H9 (cell line): ENCODE results near the gene COQ7. TPM values are rescaled to one million over a fixed set of nuclear protein-coding genes. Genes with fewer than 3 reads are reported as not detected.

ENCODE experiments used
- DNase-seq: peaks from one replicate; pipeline ENCODE4 v3.0.0-alpha.2; 2017
- H2AFZ ChIP-seq: one replicate; pipeline ENCODE4 v1.6.1; 2013; ENCODE audit warnings: mild to moderate bottlenecking, low read length, control low read depth, moderate library complexity
- H2AK5ac ChIP-seq: 2 replicates; pipeline ENCODE4 v1.6.1; 2013; ENCODE audit warnings: low read length, control low read depth, mixed read lengths; ENCODE audit not compliant: insufficient read length
- H2BK120ac ChIP-seq: one replicate; pipeline ENCODE4 v1.6.1; 2013; ENCODE audit warnings: low read depth, mild to moderate bottlenecking, low read length, control low read depth, inconsistent platforms; ENCODE audit not compliant: poor library complexity, severe bottlenecking
- H2BK12ac ChIP-seq: 2 replicates; pipeline ENCODE4 v1.6.1; 2013; ENCODE audit warnings: low read length, control low read depth, mixed read lengths, low read depth; ENCODE audit not compliant: insufficient read length
- H2BK15ac ChIP-seq: 2 replicates; pipeline ENCODE4 v1.6.1; 2013; ENCODE audit warnings: low read depth, low read length, control low read depth
- H2BK20ac ChIP-seq: one replicate; pipeline ENCODE4 v1.6.1; 2013; ENCODE audit warnings: low read depth, mild to moderate bottlenecking, low read length, control low read depth, inconsistent platforms; ENCODE audit not compliant: poor library complexity, severe bottlenecking
- H2BK5ac ChIP-seq: 2 replicates; pipeline ENCODE4 v1.6.1; 2013; ENCODE audit warnings: low read length, control low read depth, mixed read lengths; ENCODE audit not compliant: insufficient read length
- H3K14ac ChIP-seq: 2 replicates; pipeline ENCODE4 v1.6.1; 2013; ENCODE audit warnings: low read length, control low read depth; ENCODE audit not compliant: insufficient read depth
- H3K18ac ChIP-seq: 2 replicates; pipeline ENCODE4 v1.6.1; 2013; ENCODE audit warnings: low read depth, mild to moderate bottlenecking, mixed read lengths, low read length, control low read depth; ENCODE audit not compliant: insufficient read length
- H3K23ac ChIP-seq: 2 replicates; pipeline ENCODE4 v1.6.1; 2013; ENCODE audit warnings: low read length, control low read depth, mixed read lengths, low read depth; ENCODE audit not compliant: insufficient read length
- H3K23me2 ChIP-seq: 2 replicates; pipeline ENCODE4 v1.6.1; 2013; ENCODE audit warnings: low read depth, mild to moderate bottlenecking, mixed read lengths, low read length, control low read depth; ENCODE audit not compliant: insufficient read length, poor library complexity, severe bottlenecking
- H3K27ac ChIP-seq: 2 replicates; pipeline ENCODE4 v1.5.1; 2013; ENCODE audit warnings: low read length, control low read depth, mixed read lengths, low read depth; ENCODE audit not compliant: insufficient read length
- H3K27me3 ChIP-seq: 2 replicates; pipeline ENCODE4 v1.6.1; 2013; ENCODE audit warnings: low read length, control low read depth, inconsistent platforms; ENCODE audit not compliant: insufficient read depth
- H3K4ac ChIP-seq: 2 replicates; pipeline ENCODE4 v1.6.1; 2013; ENCODE audit warnings: low read depth, mild to moderate bottlenecking, control low read depth, inconsistent platforms, low read length, moderate library complexity
- H3K4me1 ChIP-seq: 2 replicates; pipeline ENCODE4 v1.6.1; 2013; ENCODE audit warnings: low read length, control low read depth, inconsistent platforms; ENCODE audit not compliant: insufficient read depth
- H3K4me2 ChIP-seq: 2 replicates; pipeline ENCODE4 v1.6.1; 2013; ENCODE audit warnings: low read length, control low read depth, mixed read lengths; ENCODE audit not compliant: insufficient read length, insufficient read depth
- H3K56ac ChIP-seq: 2 replicates; pipeline ENCODE4 v1.6.1; 2013; ENCODE audit warnings: low read depth, mild to moderate bottlenecking, mixed read lengths, low read length, control low read depth; ENCODE audit not compliant: insufficient read length
- H3K79me1 ChIP-seq: 2 replicates; pipeline ENCODE4 v1.6.1; 2013; ENCODE audit warnings: low read depth, mild to moderate bottlenecking, moderate library complexity, low read length, control low read depth, inconsistent platforms; ENCODE audit not compliant: insufficient read depth, poor library complexity, severe bottlenecking
- H3K79me2 ChIP-seq: 2 replicates; pipeline ENCODE4 v1.6.1; 2013; ENCODE audit warnings: low read length, control low read depth, inconsistent platforms; ENCODE audit not compliant: insufficient read depth
- H3K9ac ChIP-seq: 2 replicates; pipeline ENCODE4 v1.6.1; 2013; ENCODE audit warnings: low read length, control low read depth, mixed read lengths; ENCODE audit not compliant: insufficient read length; ENCODE audit errors: extremely low read depth
- H3K9me3 ChIP-seq: one replicate; pipeline ENCODE4 v1.6.1; 2013; ENCODE audit warnings: low read depth, low read length, inconsistent platforms; ENCODE audit not compliant: control insufficient read depth
- H3T11ph ChIP-seq: one replicate; pipeline ENCODE4 v1.6.1; 2013; ENCODE audit warnings: mild to moderate bottlenecking, low read length, control low read depth, inconsistent platforms
- H4K20me1 ChIP-seq: one replicate; pipeline ENCODE4 v1.6.1; 2013; ENCODE audit not compliant: control insufficient read depth, insufficient read length, insufficient read depth
- H4K5ac ChIP-seq: 2 replicates; pipeline ENCODE4 v1.6.1; 2013; ENCODE audit warnings: low read depth, mild to moderate bottlenecking, mixed read lengths, low read length, control low read depth; ENCODE audit not compliant: insufficient read length
- H4K8ac ChIP-seq: replicated peaks from 2 replicates; pipeline ENCODE4 v1.6.1; 2013; ENCODE audit warnings: low read length, control low read depth, mixed read lengths, low read depth; ENCODE audit not compliant: insufficient read length
- H4K91ac ChIP-seq: 2 replicates; pipeline ENCODE4 v1.6.1; 2013; ENCODE audit warnings: low read depth, mild to moderate bottlenecking, moderate library complexity, mixed read lengths, low read length, control low read depth; ENCODE audit not compliant: insufficient read length
- H3K27ac Mint-ChIP-seq, 3 experiments: 2 replicates in 2 of 3; 3 replicates in 1 of 3; pipeline ENCODE4 v1.8.0; 2020 to 2021; ENCODE audit warnings: mixed read lengths in 3 of 3, mild to moderate bottlenecking in 1 of 3, moderate library complexity in 1 of 3
- H3K27me3 Mint-ChIP-seq: 2 replicates; pipeline ENCODE4 v1.8.0; 2021; ENCODE audit warnings: low read depth, mild to moderate bottlenecking, moderate library complexity, mixed read lengths
- H3K36me3 Mint-ChIP-seq, 3 experiments: 2 replicates in 2 of 3; 3 replicates in 1 of 3; pipeline ENCODE4 v1.8.0; 2020 to 2021; ENCODE audit warnings: low read depth in 3 of 3, mixed read lengths in 3 of 3; ENCODE audit not compliant: insufficient read depth in 1 of 3
- H3K4me1 Mint-ChIP-seq, 2 experiments: 2 replicates each; pipeline ENCODE4 v1.8.0; 2020; ENCODE audit warnings: mixed read lengths in 2 of 2
- H3K4me3 Mint-ChIP-seq, 2 experiments: 2 replicates in 1 of 2; 3 replicates in 1 of 2; pipeline ENCODE4 v1.8.0; 2020 to 2021; ENCODE audit warnings: mild to moderate bottlenecking in 2 of 2, mixed read lengths in 2 of 2, moderate library complexity in 1 of 2
- H3K9me3 Mint-ChIP-seq, 2 experiments: 2 replicates in 1 of 2; 3 replicates in 1 of 2; pipeline ENCODE4 v1.8.0; 2020; ENCODE audit warnings: mild to moderate bottlenecking in 2 of 2, mixed read lengths in 2 of 2, moderate library complexity in 1 of 2
- WGBS: extraction: QIAGEN DNeasy Blood & Tissue Kit; methylation state at CpG from one replicate; pipeline ENCODE4 v1.1.7; 2013; ENCODE audit warnings: missing lambda C conversion rate, low lambda C conversion rate, mixed read lengths; ENCODE audit not compliant: insufficient read length; ENCODE audit errors: extremely low coverage; 5-methylcytosine and 5-hydroxymethylcytosine counted together
- total RNA-seq: library from RNA; stranded (reverse); gene quantifications from 2 replicates; pipeline ENCODE4 v1.2.1, GENCODE V29; 2021
- TF ChIP-seq, protein P1 (sequence below): fragments of 200-600 bp; sonication (generic); conservative IDR thresholded peaks from 3 replicates; pipeline ENCODE4 v1.8.0; 2021; ENCODE audit warnings: antibody characterized with exemption, mild to moderate bottlenecking

Gene COQ7
- total RNA-seq, 1 experiment from 2014 or later: 29.6 TPM

DNA sequence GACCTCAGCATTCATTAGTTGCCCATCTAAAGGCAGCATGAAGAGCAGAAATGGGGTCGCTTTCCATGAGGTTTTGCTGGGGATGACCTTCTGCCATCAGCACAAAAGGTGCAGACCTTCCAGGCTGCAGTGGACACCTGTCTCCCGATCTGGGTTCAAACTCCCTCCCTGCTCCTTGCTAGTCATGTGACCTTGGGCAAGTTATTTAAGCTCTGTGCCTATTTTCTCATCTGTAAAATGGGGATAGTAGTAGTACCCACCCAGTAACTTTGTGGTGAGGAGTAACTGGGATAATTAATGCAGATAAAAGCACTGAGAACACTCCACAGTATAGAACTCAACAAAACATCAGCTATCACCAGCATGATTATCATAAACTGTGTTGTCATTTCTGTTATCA lies 21.4 kb upstream of the COQ7 start:
- no peak overlapping the region for H4K91ac ChIP-seq
- H3K4me2 ChIP-seq: no peak overlapping the region
- H3K79me1 ChIP-seq: no peaks in the 10 kb centered on the region
- no peaks in the 10 kb centered on the region for H3K23me2 ChIP-seq
- H2BK12ac ChIP-seq: no peak overlapping the region
- no peak overlapping the region for H3K27ac Mint-ChIP-seq
- H3K18ac ChIP-seq: no peak overlapping the region
- TF ChIP-seq, protein P1, sequence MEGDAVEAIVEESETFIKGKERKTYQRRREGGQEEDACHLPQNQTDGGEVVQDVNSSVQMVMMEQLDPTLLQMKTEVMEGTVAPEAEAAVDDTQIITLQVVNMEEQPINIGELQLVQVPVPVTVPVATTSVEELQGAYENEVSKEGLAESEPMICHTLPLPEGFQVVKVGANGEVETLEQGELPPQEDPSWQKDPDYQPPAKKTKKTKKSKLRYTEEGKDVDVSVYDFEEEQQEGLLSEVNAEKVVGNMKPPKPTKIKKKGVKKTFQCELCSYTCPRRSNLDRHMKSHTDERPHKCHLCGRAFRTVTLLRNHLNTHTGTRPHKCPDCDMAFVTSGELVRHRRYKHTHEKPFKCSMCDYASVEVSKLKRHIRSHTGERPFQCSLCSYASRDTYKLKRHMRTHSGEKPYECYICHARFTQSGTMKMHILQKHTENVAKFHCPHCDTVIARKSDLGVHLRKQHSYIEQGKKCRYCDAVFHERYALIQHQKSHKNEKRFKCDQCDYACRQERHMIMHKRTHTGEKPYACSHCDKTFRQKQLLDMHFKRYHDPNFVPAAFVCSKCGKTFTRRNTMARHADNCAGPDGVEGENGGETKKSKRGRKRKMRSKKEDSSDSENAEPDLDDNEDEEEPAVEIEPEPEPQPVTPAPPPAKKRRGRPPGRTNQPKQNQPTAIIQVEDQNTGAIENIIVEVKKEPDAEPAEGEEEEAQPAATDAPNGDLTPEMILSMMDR: no peak
- no peak overlapping the region for H2AFZ ChIP-seq
- no peak overlapping the region for H4K5ac ChIP-seq
- no peak overlapping the region for H3K27ac ChIP-seq
- no peak overlapping the region for H3K9ac ChIP-seq
- no peak overlapping the region for H3K4ac ChIP-seq
- no peak for DNase-seq
- peaks cover 0 to 18% (median 16%) of the 10 kb centered on the region in 3 experiments; a peak in 6 of 7 replicates for H3K36me3 Mint-ChIP-seq
- no peaks in the 10 kb centered on the region for H3K9me3 ChIP-seq
- no peak overlapping the region for H3K14ac ChIP-seq
- no peaks in the 10 kb centered on the region for H3K79me2 ChIP-seq
- H2AK5ac ChIP-seq: no peak overlapping the region
- H4K8ac ChIP-seq: no peak overlapping the region
- no peaks in the 10 kb centered on the region for H3K4me1 ChIP-seq
- H3K4me1 Mint-ChIP-seq: no peaks in the 10 kb centered on the region
- H3K56ac ChIP-seq: no peak overlapping the region
- H3K23ac ChIP-seq: no peak overlapping the region
- no peak overlapping the region for H2BK5ac ChIP-seq
- no CpG with 5 or more reads among the region's 2 CpGs for WGBS
- no peaks in the 10 kb centered on the region for H3K27me3 ChIP-seq
- H3K27me3 Mint-ChIP-seq: no peaks in the 10 kb centered on the region
- no peak overlapping the region for H3T11ph ChIP-seq
- no peaks in the 10 kb centered on the region; a peak in 1 of 5 replicates for H3K9me3 Mint-ChIP-seq
- H2BK120ac ChIP-seq: no peak overlapping the region
- no peak overlapping the region for H2BK20ac ChIP-seq
- no peak overlapping the region for H2BK15ac ChIP-seq
- no peaks in the 10 kb centered on the region for H4K20me1 ChIP-seq
- H3K4me3 Mint-ChIP-seq: no peak overlapping the region
